ENCODE data around the gene GAN.

The GAN gene

DNA sequence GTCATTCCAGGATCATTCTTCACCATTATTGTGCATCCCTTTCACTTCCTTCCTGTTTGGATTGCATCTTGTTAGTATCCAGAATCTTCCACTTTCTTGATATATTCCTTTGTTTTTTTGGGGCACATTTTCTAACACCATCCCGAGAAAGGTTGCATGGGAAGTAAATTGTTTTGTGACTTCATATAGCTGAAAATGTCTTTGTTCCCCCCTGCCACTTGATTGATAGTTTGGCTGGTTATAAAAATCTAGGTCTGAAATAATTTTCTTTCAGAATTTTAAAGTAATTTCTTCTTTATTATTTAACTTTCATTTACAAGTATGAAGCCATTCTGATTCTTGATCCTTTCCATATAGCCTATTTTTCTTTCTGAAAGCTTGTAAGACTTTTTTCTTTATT lies 32.7 kb downstream of the GAN start:
- TF ChIP-seq, protein P1, sequence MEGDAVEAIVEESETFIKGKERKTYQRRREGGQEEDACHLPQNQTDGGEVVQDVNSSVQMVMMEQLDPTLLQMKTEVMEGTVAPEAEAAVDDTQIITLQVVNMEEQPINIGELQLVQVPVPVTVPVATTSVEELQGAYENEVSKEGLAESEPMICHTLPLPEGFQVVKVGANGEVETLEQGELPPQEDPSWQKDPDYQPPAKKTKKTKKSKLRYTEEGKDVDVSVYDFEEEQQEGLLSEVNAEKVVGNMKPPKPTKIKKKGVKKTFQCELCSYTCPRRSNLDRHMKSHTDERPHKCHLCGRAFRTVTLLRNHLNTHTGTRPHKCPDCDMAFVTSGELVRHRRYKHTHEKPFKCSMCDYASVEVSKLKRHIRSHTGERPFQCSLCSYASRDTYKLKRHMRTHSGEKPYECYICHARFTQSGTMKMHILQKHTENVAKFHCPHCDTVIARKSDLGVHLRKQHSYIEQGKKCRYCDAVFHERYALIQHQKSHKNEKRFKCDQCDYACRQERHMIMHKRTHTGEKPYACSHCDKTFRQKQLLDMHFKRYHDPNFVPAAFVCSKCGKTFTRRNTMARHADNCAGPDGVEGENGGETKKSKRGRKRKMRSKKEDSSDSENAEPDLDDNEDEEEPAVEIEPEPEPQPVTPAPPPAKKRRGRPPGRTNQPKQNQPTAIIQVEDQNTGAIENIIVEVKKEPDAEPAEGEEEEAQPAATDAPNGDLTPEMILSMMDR (IDR thresholded peaks at IDR 0.05; ENCODE audit: unreplicated experiment in 3 of 3): no peak
- H3K9me3 Mint-ChIP-seq: peaks cover 64% of the 10 kb centered on the region
- peaks cover 43% of the 10 kb centered on the region for H3K36me3 Mint-ChIP-seq (ENCODE audit: low read depth)
- H3K27me3 Mint-ChIP-seq (ENCODE audit: low read depth): no peaks in the 10 kb centered on the region
- no peak overlapping the region for H3K4me3 Mint-ChIP-seq
- H3K4me1 Mint-ChIP-seq: no peaks in the 10 kb centered on the region
- H3K27ac Mint-ChIP-seq: no peak overlapping the region

DNA sequence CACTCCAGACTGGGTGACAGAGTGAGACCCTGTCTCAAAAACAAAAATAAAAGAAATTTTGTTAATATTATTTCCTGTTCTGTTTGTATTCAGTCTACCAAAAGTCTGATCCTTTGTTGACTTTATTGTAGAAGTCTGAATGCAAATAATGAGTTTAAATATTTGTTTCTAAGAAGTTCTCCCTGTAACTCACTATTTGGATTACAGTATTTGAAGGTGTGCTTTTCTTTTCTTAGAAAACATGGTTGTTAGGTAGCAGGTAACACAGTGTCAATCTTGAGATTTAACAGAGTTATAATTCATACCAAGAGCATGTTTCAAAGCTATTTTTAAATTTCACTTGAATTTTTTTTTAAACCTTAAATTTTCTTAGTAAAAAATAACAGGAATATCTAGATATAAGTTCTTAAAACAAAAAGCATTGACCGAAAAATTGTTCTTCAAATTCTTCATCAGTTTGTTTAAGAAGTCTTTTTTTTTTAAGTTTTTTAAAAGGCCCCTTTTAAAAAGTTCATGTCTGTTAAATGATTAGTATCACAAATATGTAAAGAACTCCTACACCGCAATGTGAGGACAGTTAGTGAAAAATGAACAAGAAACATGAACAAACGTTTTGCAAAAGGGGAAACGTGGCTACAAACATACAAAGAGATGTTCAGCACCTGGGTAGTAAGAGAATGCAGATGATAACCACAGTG lies 35.0 kb downstream of the GAN start:
- TF ChIP-seq, protein P1 (IDR thresholded peaks at IDR 0.05; ENCODE audit: unreplicated experiment in 3 of 3): no peak
- no peak overlapping the region for H3K27ac Mint-ChIP-seq
- H3K4me3 Mint-ChIP-seq: no peak overlapping the region
- peaks cover 37% of the 10 kb centered on the region for H3K36me3 Mint-ChIP-seq (ENCODE audit: low read depth)
- H3K27me3 Mint-ChIP-seq (ENCODE audit: low read depth): no peaks in the 10 kb centered on the region
- H3K9me3 Mint-ChIP-seq: peaks cover 41% of the 10 kb centered on the region
- H3K4me1 Mint-ChIP-seq: no peaks in the 10 kb centered on the region

DNA sequence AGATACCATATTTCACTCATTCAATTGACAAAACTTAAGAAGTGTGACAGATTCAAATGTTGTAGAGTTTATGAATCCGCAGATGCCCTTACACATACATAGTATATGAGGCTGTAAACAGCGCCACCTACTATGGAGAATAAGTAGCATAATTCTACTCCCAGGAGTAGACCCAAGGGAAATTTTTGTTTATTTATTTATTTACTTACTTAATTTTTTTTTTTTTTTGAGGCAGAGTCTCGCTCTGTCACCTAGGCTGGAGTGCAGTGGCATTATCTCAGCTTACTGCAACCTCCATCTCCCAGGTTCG lies 35.5 kb downstream of the GAN start:
- TF ChIP-seq, protein P1 (IDR thresholded peaks at IDR 0.05; ENCODE audit: unreplicated experiment in 3 of 3): no peak
- Mint-ChIP-seq H3K4me1 (no peaks in the 10 kb centered on the region), H3K27me3 (ENCODE audit: low read depth) (no peaks in the 10 kb centered on the region), H3K36me3 (ENCODE audit: low read depth) (peaks cover 41% of the 10 kb centered on the region), H3K9me3 (peaks cover 36% of the 10 kb centered on the region), H3K27ac (no peak overlapping the region), H3K4me3 (no peak overlapping the region)

DNA sequence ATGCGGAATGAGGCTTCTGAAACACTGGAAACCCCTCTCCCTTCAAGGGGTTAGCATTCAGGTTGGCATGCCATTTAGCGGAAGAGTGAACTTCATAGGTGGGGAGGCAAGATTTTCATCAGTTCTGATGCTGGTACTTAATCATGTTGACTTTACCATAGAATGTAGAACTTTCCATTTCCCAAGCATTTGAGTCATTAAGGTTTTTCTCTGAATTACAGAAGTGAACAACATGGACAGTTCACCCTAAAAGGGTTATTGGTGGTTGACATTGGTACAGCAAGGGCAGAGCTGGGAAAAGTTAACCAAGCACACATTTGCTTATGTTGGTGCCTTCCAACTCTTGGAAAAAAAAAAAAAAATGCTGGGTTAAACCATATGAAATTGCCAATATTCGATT lies 39.1 kb downstream of the GAN start:
- H3K27me3 Mint-ChIP-seq (ENCODE audit: low read depth): no peaks in the 10 kb centered on the region
- TF ChIP-seq, protein P1 (IDR thresholded peaks at IDR 0.05; ENCODE audit: unreplicated experiment in 3 of 3): no peak
- H3K36me3 Mint-ChIP-seq (ENCODE audit: low read depth): peaks cover 24% of the 10 kb centered on the region
- no peak overlapping the region for H3K4me3 Mint-ChIP-seq
- no peak overlapping the region for H3K27ac Mint-ChIP-seq
- H3K9me3 Mint-ChIP-seq: peaks cover under 1% of the 10 kb centered on the region
- H3K4me1 Mint-ChIP-seq: no peaks in the 10 kb centered on the region

DNA sequence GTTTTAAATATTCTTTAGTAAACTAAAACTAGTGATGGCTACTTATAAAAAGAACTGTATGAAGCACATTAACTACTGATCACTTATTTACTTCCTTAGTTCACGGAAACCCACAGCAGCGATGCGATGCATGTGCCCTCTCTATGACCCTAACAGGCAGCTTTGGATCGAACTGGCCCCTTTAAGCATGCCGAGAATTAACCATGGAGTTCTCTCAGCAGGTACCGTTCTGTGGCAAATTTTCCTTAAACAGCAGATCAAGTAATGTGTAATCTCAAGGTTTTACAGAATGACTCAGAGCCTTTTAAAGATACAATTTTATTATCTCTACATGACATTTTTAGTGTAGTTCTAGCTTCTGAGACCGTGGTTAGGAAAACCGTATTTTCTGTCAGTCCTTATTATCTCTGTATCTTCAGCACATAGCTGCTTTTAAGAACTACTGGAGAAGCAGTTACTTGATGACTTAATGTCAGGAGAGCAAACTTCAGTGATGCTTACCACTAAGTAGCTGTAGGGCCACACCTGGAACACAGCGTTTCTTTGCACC lies 43.0 kb downstream of the GAN start:
- H3K4me1 Mint-ChIP-seq: no peaks in the 10 kb centered on the region
- no peak overlapping the region for H3K4me3 Mint-ChIP-seq
- no peaks in the 10 kb centered on the region for H3K9me3 Mint-ChIP-seq
- H3K27ac Mint-ChIP-seq: no peak overlapping the region
- TF ChIP-seq, protein P1 (IDR thresholded peaks at IDR 0.05; ENCODE audit: unreplicated experiment in 3 of 3): no peak
- H3K27me3 Mint-ChIP-seq (ENCODE audit: low read depth): no peaks in the 10 kb centered on the region
- peaks cover 27% of the 10 kb centered on the region for H3K36me3 Mint-ChIP-seq (ENCODE audit: low read depth)

DNA sequence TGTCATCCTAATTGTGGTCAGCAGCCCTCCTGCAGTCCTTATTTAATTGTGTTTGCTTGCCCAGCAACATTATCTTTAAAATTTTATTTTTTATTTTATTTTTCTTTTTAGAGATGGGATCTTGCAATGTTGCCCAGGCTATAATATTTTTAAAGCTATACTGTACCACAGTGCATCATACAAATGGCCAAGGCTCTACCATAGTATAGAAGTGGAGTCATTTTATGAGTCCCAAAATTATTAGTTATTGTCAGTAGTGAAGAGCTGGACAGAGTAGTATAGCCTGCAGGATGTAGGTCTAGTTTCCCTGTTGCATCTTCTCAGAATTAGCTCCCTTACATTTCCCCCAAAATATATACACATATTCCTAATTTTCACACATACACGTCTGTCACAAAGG lies 44.1 kb downstream of the GAN start:
- peaks cover 33% of the 10 kb centered on the region for H3K36me3 Mint-ChIP-seq (ENCODE audit: low read depth)
- H3K4me1 Mint-ChIP-seq: no peaks in the 10 kb centered on the region
- TF ChIP-seq, protein P1 (IDR thresholded peaks at IDR 0.05; ENCODE audit: unreplicated experiment in 3 of 3): no peak
- no peak overlapping the region for H3K27ac Mint-ChIP-seq
- H3K4me3 Mint-ChIP-seq: no peak overlapping the region
- H3K27me3 Mint-ChIP-seq (ENCODE audit: low read depth): no peaks in the 10 kb centered on the region
- no peaks in the 10 kb centered on the region for H3K9me3 Mint-ChIP-seq
